ENCODE results near the gene CYP2R1. TPM values are rescaled to one million over a fixed set of nuclear protein-coding genes. Genes with fewer than 3 reads are reported as not detected.

The CYP2R1 gene
- total and polyA plus RNA-seq, 8 donors = 11.5 to 34.8 (median 29.6) TPM

DNA sequence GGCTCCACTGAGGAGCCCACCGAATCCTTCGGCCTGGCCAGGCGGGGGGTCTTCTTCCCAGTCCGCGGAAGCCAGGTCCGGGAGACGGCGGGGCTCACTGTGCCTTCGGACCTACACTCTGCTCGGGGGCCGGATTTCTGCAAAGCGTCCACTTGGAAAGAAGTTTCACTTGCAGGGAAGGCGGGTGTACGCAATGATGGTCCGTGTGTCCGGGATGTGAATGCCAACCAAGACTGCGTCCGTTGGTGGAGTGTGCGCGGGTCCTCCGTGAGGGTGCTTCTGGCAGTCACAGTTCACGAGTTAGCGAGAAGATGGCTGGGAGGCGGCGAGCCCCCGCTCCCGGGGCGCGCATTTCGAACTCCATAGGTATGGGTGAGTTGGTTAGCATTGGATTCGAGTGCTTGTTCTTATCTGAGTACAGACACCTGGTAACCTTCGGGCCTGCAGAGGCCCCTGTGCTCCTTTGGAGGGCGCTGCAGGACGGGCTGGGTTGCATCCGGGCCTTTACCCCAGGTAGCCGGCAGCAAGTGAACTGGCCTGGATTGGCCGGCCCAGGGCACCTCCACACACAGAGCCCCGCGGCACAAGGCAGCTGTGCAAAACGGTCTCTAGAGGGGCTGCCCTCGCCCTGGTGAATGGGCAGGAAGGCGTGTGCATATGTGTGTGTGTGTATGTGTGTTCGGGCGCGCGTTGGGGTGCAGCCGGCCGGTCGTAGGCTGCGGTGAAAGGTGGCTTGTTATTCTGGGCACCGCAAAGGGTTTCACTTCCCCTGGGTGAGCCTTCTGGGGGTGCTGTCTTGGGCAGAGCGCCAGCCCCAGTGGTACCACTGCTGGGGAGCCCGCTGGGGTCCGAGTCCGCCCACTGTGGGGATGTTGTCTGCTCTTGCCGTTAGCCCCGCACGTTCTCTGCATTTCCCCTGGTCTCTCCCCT lies 13.3 kb upstream of the CYP2R1 start:
- no peaks in the 10 kb centered on the region for H3K36me3 ChIP-seq
- peak; percentile 66 to 84 (median 68) for DNase-seq
- peak; percentile 85 for ATAC-seq
- H3K4me3 ChIP-seq = peak overlapping the region; percentile 51 to 54
- intact Hi-C loops (cut with DNase I) = loop anchor here in 1 of 2 donors (5.0 to 10.0 kb wide), 3 partner anchors 113 to 371 kb away; partner anchors contain the start of gene CALCB
- H3K27ac ChIP-seq = peak overlapping the region in 1 of 2 donors; percentile 0
- TF ChIP-seq, protein P1, sequence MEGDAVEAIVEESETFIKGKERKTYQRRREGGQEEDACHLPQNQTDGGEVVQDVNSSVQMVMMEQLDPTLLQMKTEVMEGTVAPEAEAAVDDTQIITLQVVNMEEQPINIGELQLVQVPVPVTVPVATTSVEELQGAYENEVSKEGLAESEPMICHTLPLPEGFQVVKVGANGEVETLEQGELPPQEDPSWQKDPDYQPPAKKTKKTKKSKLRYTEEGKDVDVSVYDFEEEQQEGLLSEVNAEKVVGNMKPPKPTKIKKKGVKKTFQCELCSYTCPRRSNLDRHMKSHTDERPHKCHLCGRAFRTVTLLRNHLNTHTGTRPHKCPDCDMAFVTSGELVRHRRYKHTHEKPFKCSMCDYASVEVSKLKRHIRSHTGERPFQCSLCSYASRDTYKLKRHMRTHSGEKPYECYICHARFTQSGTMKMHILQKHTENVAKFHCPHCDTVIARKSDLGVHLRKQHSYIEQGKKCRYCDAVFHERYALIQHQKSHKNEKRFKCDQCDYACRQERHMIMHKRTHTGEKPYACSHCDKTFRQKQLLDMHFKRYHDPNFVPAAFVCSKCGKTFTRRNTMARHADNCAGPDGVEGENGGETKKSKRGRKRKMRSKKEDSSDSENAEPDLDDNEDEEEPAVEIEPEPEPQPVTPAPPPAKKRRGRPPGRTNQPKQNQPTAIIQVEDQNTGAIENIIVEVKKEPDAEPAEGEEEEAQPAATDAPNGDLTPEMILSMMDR (IDR thresholded peaks at IDR 0.05) = peak; percentile 7 to 49
- H3K27me3 ChIP-seq = no peaks in the 10 kb centered on the region
- H3K4me1 ChIP-seq = peaks cover 0 to 28% of the 10 kb centered on the region in 2 donors
- no peaks in the 10 kb centered on the region for H3K9me3 ChIP-seq

DNA sequence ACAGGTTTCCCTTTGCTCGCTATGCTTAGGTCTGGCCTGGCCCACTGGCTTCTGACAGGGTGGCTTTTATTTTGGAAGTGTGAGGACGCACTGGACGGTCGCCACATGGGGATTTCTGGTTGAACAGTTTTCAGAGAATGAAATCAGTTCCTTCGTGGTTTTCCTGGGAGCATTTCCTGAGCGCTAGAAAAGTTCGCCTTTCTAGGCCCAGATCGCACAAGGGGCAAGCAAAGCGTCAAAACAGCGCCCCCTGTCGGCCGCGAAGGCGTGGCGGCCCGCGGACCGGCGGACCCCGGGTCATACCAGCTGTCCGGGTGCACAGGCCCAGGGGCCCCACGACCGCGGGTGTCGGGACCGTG lies 12.7 kb upstream of the CYP2R1 start:
- H3K27me3 ChIP-seq = no peaks in the 10 kb centered on the region
- ATAC-seq (peak; percentile 87), DNase-seq (peak; percentile 77 to 99 (median 85))
- peak overlapping the region in 1 of 2 donors; percentile 0 for H3K27ac ChIP-seq
- TF ChIP-seq, protein P1 (IDR thresholded peaks at IDR 0.05) = peak; percentile 93 to 95
- H3K9me3 ChIP-seq = no peaks in the 10 kb centered on the region
- peak overlapping the region; percentile 51 to 54 for H3K4me3 ChIP-seq
- intact Hi-C loops (cut with DNase I) = loop anchor here in 1 of 2 donors (5.0 to 10.0 kb wide), 3 partner anchors 112 to 370 kb away; partner anchors contain the start of gene CALCB
- peaks cover 0 to 28% of the 10 kb centered on the region in 2 donors for H3K4me1 ChIP-seq
- no peaks in the 10 kb centered on the region for H3K36me3 ChIP-seq

DNA sequence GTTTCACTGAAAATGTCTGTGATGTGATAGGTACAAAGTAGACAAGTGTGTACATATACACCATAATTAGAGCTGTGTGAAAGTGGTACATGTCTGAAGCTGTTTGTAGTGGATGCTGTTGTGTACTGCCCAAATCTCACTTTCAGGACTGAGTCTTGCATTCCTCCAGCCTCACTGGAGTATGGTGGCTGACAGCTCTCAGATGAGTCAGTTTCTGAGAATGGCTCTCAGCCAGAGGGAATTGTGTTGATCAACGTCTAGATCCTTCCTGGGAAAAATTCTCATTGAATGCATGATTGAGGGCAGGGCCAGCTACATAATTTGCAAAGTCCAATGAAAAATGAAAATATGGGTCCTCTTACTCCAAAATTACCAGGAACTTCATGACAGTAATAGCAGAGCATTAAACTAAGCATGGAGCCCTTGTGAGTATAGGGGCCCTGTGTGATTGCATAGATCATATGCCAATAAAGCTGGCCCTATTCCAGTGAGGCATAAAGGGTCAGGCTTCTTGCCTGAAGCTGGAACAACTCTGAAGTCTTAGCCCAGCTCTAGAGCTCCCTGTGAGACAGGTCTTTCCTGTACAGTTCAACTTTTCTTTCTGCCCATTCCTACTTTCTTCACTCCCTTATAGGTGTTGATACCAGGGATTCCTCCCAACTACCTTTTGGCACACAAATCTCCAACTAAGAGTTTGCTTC lies 10.8 kb upstream of the CYP2R1 start:
- Histone ChIP-seq H3K4me3 (no peak overlapping the region), H3K9me3 (no peaks in the 10 kb centered on the region), H3K27ac (no peak overlapping the region), H3K36me3 (no peaks in the 10 kb centered on the region), H3K27me3 (no peaks in the 10 kb centered on the region), H3K4me1 (peaks cover 0 to 29% of the 10 kb centered on the region in 2 donors)
- TF ChIP-seq, protein P1 (IDR thresholded peaks at IDR 0.05) = no peak
- no peak for ATAC-seq
- intact Hi-C loops (cut with DNase I) = loop anchor here in 1 of 2 donors (10.0 kb wide), 2 partner anchors 172 to 368 kb away; partner anchors contain the start of gene CALCB
- no peak for DNase-seq

DNA sequence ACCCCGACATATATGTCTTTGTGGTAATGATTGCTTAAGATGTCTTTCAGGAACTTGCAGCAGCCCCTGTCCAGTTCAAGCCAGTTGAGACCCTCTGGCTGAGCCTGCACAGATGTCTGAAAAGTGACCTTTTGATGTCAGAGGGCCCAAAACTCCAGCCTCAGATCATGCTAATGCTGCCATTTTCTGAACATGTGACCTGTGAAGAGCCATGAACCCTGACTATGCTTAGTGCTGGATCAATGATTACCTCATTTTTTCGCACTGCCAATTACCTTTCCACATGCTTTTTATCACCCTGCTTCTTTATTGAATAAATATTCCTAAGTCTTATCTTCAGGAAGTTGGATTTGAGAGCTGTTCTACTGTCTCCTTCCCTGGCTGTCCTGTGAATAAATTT lies 6.9 kb upstream of the CYP2R1 start:
- no peaks in the 10 kb centered on the region for H3K27me3 ChIP-seq
- H3K4me3 ChIP-seq = no peak overlapping the region
- H3K4me1 ChIP-seq = peaks cover 0 to 24% of the 10 kb centered on the region in 2 donors
- no peak for ATAC-seq
- intact Hi-C loops (cut with DNase I) = no loop called here
- DNase-seq = no peak
- peak overlapping the region in 1 of 2 donors; percentile 46 for H3K27ac ChIP-seq
- TF ChIP-seq, protein P1 (IDR thresholded peaks at IDR 0.05) = no peak
- no peaks in the 10 kb centered on the region for H3K9me3 ChIP-seq
- no peaks in the 10 kb centered on the region for H3K36me3 ChIP-seq
